HepG2 (cell line): ENCODE measurements around the gene DCDC2C. TPM values are rescaled to one million over a fixed set of nuclear protein-coding genes. Genes with fewer than 3 reads are reported as not detected.

ENCODE experiments used
- ATAC-seq: fragments of 200-7000 bp; cut with Tn5 transposase; 3 replicates; pipeline ENCODE4 v1.9.1; 2020; ENCODE audit warnings: mild to moderate bottlenecking, moderate library complexity
- BruUV-seq: library from RNA; stranded (reverse); fragments of 400-500 nt; replicated peaks from 2 replicates; lab custom pipeline; 2021; lab: Mats Ljungman, UMichigan
- CTCF ChIA-PET: fragments of 300-600 bp; formaldehyde crosslinking; extraction: SDS; loops from one replicate; lab custom pipeline; 2021; ENCODE audit warnings: low total read pairs, inconsistent platforms, low intra/inter-chr PET ratio; lab: Yijun Ruan, JAX
- POLR2A ChIA-PET: fragments of 350-600 bp; sonication (Branson Sonifier 250); formaldehyde crosslinking; loops from one replicate; lab custom pipeline; 2020; ENCODE audit warnings: antibody characterized with exemption, inconsistent platforms; lab: Yijun Ruan, JAX
- DNase-seq: peaks from one replicate; pipeline ENCODE4 v3.0.0-alpha.2; 2015; ENCODE audit warnings: low spot score
- FAIRE-seq: peaks from 3 replicates; lab custom pipeline; 2011; peaks lifted over from hg19 to GRCh38; lab: Jason Lieb, UNC
- H2AFZ ChIP-seq: one replicate; pipeline ENCODE4 v1.6.1; 2011; ENCODE audit warnings: low read length, inconsistent platforms
- H3K27ac ChIP-seq: fragments of 300-600 bp; 3 replicates; pipeline ENCODE4 v1.8.0; 2011; ENCODE audit warnings: mixed run types, mild to moderate bottlenecking, mixed read lengths, low read length, inconsistent platforms; ENCODE audit not compliant: insufficient read depth; ENCODE audit errors: extremely low read length
- H3K27me3 ChIP-seq, 2 experiments: fragments of 200-600 bp in 1 of 2; 2 replicates in 1 of 2; 3 replicates in 1 of 2; pipeline versions ENCODE4 v1.6.0 to v1.8.0; 2011; ENCODE audit warnings: low read length in 2 of 2, mild to moderate bottlenecking in 2 of 2, moderate library complexity in 2 of 2, inconsistent platforms in 1 of 2; ENCODE audit not compliant: insufficient read depth in 2 of 2, control insufficient read depth in 1 of 2
- H3K36me3 ChIP-seq, 2 experiments: fragments of 200-600 bp in 1 of 2; replicated peaks in 1 of 2; 2 replicates in 1 of 2; 3 replicates in 1 of 2; pipeline versions ENCODE4 v1.5.1 to v1.8.0; 2011; ENCODE audit warnings: low read length in 2 of 2, inconsistent platforms in 1 of 2; ENCODE audit not compliant: insufficient read depth in 2 of 2, control insufficient read depth in 1 of 2
- H3K4me1 ChIP-seq: 2 replicates; pipeline ENCODE4 v1.5.1; 2012; ENCODE audit warnings: low read length, inconsistent platforms; ENCODE audit not compliant: insufficient read depth
- H3K4me2 ChIP-seq: 2 replicates; pipeline ENCODE4 v1.6.0; 2011; ENCODE audit warnings: low read depth, low read length, inconsistent platforms
- H3K4me3 ChIP-seq, 3 experiments: fragments of 200-600 bp in 1 of 3; sonication (generic), shearing (Covaris generic) in 1 of 3; replicated peaks in 1 of 3; 2 replicates each; pipeline ENCODE4 v1.5.1; 2011 to 2016; ENCODE audit warnings: low read length in 3 of 3, inconsistent platforms in 2 of 3, low read depth in 2 of 3, mild to moderate bottlenecking in 2 of 3, control low read depth in 1 of 3, mixed read lengths in 1 of 3; ENCODE audit not compliant: insufficient read depth in 1 of 3
- H3K79me2 ChIP-seq: one replicate; pipeline ENCODE4 v1.6.1; 2011; ENCODE audit warnings: low read length, inconsistent platforms; ENCODE audit not compliant: insufficient read depth
- H3K9ac ChIP-seq: 2 replicates; pipeline ENCODE4 v1.6.0; 2011; ENCODE audit warnings: mild to moderate bottlenecking, low read depth, low read length, inconsistent platforms; ENCODE audit not compliant: insufficient read depth
- H3K9me3 ChIP-seq: 2 replicates; pipeline ENCODE4 v1.5.1; 2012; ENCODE audit warnings: mild to moderate bottlenecking, low read length
- H4K20me1 ChIP-seq: 2 replicates; pipeline ENCODE4 v1.6.0; 2011; ENCODE audit warnings: inconsistent platforms, mild to moderate bottlenecking, low read length, moderate library complexity; ENCODE audit not compliant: insufficient read depth
- IKZF4 ChIP-seq: sonication (generic); formaldehyde crosslinking; IDR thresholded peaks from 2 replicates; pipeline ENCODE4 v1.5.1; 2020; ENCODE audit warnings: borderline replicate concordance, mild to moderate bottlenecking, low read depth, missing genetic modification reagents; ENCODE audit errors: not compliant biosample characterization
- SIN3B ChIP-seq: fragments of 150-350 bp; IDR thresholded peaks from 2 replicates; pipeline ENCODE4 v1.6.1; 2014; ENCODE audit warnings: low read length
- TOE1 ChIP-seq: sonication (generic); formaldehyde crosslinking; IDR thresholded peaks from 2 replicates; pipeline ENCODE4 v1.4.0; 2020; ENCODE audit warnings: mild to moderate bottlenecking, missing genetic modification reagents
- ZKSCAN1 ChIP-seq: fragments of 150-350 bp; IDR thresholded peaks from 2 replicates; pipeline ENCODE4 v1.6.1; 2014; ENCODE audit warnings: low read length
- ZNF367 ChIP-seq: sonication (generic); formaldehyde crosslinking; IDR thresholded peaks from 2 replicates; pipeline ENCODE4 v1.4.0; 2020; ENCODE audit warnings: missing genetic modification reagents, borderline replicate concordance
- ZNF652 ChIP-seq: IDR thresholded peaks from 2 replicates; pipeline ENCODE4 v1.6.1; 2016; ENCODE audit warnings: low read depth, borderline replicate concordance
- ZSCAN20 ChIP-seq: sonication (generic); formaldehyde crosslinking; IDR thresholded peaks from 2 replicates; pipeline ENCODE4 v1.4.0; 2020; ENCODE audit warnings: missing genetic modification reagents, mild to moderate bottlenecking, borderline replicate concordance
- ZZZ3 ChIP-seq: sonication (generic); formaldehyde crosslinking; IDR thresholded peaks from 2 replicates; pipeline ENCODE4 v1.4.0; 2020; ENCODE audit warnings: missing genetic modification reagents, mild to moderate bottlenecking, borderline replicate concordance
- WGBS: methylation state at CpG from one replicate; pipeline ENCODE4 v1.1.6; 2017; ENCODE audit warnings: low lambda C conversion rate; 5-methylcytosine and 5-hydroxymethylcytosine counted together
- in situ Hi-C: cut with HindIII; loops from 2 replicates; pipeline ENCODE4 v1.10.0; 2017; ENCODE audit warnings: low pct_unique_long_range_greater_than_20kb; ENCODE audit not compliant: extremely low pct_ligation_motif_present
- intact Hi-C: fragments of 100-400 bp; cut with micrococcal nuclease; formaldehyde crosslinking; loops from one replicate; pipeline ENCODE4 v1.10.0; 2022; ENCODE audit not compliant: unreplicated experiment
- polyA plus RNA-seq, 8 experiments: library from polyadenylated mRNA; depleted of rRNA in 3 of 8; stranded (reverse) in 7 of 8; unstranded in 1 of 8; fragments of >200 nt; fragmentation: Illumina TruSeq in 4 of 8; extraction: Trizol in 4 of 8; gene quantifications; 2 replicates each; pipeline versions ENCODE4 v1.2.1 to v1.2.3, GENCODE V29; 2011 to 2016; ENCODE audit warnings: low read depth in 4 of 8, missing spikeins in 1 of 8, mixed read lengths in 1 of 8; ENCODE audit not compliant: insufficient read depth in 1 of 8
- total RNA-seq, 5 experiments: library from RNA; depleted of rRNA; stranded (reverse); fragments of >200 nt; fragmentation: Illumina TruSeq; extraction: Trizol; gene quantifications; 2 replicates each; pipeline ENCODE4 v1.2.3, GENCODE V29; 2016; ENCODE audit warnings: low read depth in 1 of 5
- TF ChIP-seq, protein P1 (sequence below): sonication (generic); formaldehyde crosslinking; IDR thresholded peaks from 2 replicates; pipeline ENCODE4 v1.5.0; 2020; ENCODE audit warnings: mild to moderate bottlenecking, missing genetic modification reagents
- TF ChIP-seq, protein P2 (sequence below): sonication (generic); formaldehyde crosslinking; IDR thresholded peaks from 2 replicates; pipeline ENCODE4 v1.4.0; 2020; ENCODE audit warnings: low read depth, mild to moderate bottlenecking, missing genetic modification reagents
- TF ChIP-seq, protein P3 (sequence below): IDR thresholded peaks from 2 replicates; pipeline ENCODE4 v1.6.1; 2018; ENCODE audit warnings: missing genetic modification reagents, mild to moderate bottlenecking, missing compliant biosample characterization

Gene DCDC2C
- total and polyA plus RNA-seq, 2 of the 13 experiments (the other 11 are each of a cell fraction or from before 2014, with no cell fraction given) = not detected

DNA sequence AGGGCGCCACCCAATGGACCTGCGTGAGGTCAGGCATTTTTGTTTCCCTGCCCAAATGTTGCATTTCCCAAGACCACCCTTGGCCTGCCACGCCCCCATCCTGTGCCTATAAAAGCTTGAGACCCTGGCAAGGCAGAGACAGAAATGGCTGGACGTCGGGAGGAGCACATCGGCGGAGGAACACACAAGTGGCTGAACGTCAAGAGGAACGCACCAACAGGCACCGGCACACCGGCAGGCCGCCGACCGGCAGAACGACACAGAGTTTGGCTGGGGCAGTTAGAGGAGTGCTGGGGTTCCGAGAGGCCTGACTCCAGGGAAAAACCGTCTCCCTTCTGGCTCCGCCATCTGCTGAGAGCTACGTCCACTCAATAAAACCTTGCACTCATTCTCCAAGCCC, 35.9 kb downstream of the DCDC2C start (continued):
- TF ChIP-seq, protein P1, sequence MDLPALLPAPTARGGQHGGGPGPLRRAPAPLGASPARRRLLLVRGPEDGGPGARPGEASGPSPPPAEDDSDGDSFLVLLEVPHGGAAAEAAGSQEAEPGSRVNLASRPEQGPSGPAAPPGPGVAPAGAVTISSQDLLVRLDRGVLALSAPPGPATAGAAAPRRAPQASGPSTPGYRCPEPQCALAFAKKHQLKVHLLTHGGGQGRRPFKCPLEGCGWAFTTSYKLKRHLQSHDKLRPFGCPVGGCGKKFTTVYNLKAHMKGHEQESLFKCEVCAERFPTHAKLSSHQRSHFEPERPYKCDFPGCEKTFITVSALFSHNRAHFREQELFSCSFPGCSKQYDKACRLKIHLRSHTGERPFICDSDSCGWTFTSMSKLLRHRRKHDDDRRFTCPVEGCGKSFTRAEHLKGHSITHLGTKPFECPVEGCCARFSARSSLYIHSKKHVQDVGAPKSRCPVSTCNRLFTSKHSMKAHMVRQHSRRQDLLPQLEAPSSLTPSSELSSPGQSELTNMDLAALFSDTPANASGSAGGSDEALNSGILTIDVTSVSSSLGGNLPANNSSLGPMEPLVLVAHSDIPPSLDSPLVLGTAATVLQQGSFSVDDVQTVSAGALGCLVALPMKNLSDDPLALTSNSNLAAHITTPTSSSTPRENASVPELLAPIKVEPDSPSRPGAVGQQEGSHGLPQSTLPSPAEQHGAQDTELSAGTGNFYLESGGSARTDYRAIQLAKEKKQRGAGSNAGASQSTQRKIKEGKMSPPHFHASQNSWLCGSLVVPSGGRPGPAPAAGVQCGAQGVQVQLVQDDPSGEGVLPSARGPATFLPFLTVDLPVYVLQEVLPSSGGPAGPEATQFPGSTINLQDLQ (CRISPR knock-in tag) = no peak
- TF ChIP-seq, protein P2, sequence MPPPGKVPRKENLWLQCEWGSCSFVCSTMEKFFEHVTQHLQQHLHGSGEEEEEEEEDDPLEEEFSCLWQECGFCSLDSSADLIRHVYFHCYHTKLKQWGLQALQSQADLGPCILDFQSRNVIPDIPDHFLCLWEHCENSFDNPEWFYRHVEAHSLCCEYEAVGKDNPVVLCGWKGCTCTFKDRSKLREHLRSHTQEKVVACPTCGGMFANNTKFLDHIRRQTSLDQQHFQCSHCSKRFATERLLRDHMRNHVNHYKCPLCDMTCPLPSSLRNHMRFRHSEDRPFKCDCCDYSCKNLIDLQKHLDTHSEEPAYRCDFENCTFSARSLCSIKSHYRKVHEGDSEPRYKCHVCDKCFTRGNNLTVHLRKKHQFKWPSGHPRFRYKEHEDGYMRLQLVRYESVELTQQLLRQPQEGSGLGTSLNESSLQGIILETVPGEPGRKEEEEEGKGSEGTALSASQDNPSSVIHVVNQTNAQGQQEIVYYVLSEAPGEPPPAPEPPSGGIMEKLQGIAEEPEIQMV (CRISPR knock-in tag) = no peak
- TF ChIP-seq ZSCAN20 (CRISPR knock-in tag) (no peak), ZNF367 (no peak), TOE1 (CRISPR knock-in tag) (no peak), IKZF4 (CRISPR knock-in tag) (no peak), ZZZ3 (no peak), SIN3B (no peak)

DNA sequence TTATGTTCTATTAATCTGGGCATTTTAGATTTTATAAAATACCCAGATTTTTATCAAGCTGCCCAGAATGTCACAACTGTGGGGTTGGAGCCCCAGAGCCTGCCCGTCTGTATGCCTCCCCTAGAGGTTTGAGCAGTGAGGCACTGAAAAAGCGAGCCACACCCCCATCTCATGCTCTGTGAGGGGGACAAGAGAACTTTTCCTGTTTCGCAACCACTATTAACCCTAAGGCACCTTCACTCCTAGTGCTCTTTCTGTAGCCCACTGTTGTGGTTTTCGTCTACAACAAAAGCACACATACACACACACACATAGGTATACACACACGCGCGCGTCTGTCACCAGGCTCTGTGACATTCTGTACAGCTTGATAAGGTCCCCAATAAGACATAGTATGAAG, 38.0 kb downstream of the DCDC2C start:
- ATAC-seq = no peak

More for the DNA sequence above, 38.0 kb downstream of the DCDC2C start:
- Histone ChIP-seq H3K79me2 (no peaks in the 10 kb centered on the region), H3K27me3 (peaks cover 2 to 32% of the 10 kb centered on the region in 2 experiments; a peak in 4 of 5 replicates), H3K9me3 (no peaks in the 10 kb centered on the region), H3K4me1 (no peaks in the 10 kb centered on the region), H3K27ac (no peak overlapping the region), H3K36me3 (no peaks in the 10 kb centered on the region), H3K4me3 (no peak overlapping the region), H3K9ac (no peak overlapping the region), H3K4me2 (no peak overlapping the region), H4K20me1 (no peaks in the 10 kb centered on the region), H2AFZ (no peak overlapping the region)
- intact Hi-C loops = no loop called here
- no peak for FAIRE-seq
- ChIA-PET POLR2A (no interaction called here), CTCF (no interaction called here)
- DNase-seq = no peak
- TF ChIP-seq ZNF652 (CRISPR knock-in tag) (peak; percentile 35; the same call in 1 of the 2 replicates), ZKSCAN1 (no peak)
- TF ChIP-seq, protein P3, sequence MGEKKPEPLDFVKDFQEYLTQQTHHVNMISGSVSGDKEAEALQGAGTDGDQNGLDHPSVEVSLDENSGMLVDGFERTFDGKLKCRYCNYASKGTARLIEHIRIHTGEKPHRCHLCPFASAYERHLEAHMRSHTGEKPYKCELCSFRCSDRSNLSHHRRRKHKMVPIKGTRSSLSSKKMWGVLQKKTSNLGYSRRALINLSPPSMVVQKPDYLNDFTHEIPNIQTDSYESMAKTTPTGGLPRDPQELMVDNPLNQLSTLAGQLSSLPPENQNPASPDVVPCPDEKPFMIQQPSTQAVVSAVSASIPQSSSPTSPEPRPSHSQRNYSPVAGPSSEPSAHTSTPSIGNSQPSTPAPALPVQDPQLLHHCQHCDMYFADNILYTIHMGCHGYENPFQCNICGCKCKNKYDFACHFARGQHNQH (CRISPR knock-in tag) = no peak
- in situ Hi-C loops = no loop called here
- WGBS = 57% methylated on average over 8 of the region's 8 CpGs
- BruUV-seq = no TSS peak
